Tibial artery (tissue), 4 donors: ENCODE results near the gene ERC1.

Source experiments
- DNase-seq, 2 donors: peaks; one replicate each; pipeline ENCODE4 v3.0.0-alpha.2; 2019
- H3K27ac ChIP-seq, 2 donors: fragments of 200-600 bp; sonication (generic) in 1 of 2; 1 replicate in 1 of 2; 2 replicates in 1 of 2; pipeline ENCODE4 v1.5.1; 2018 to 2019; ENCODE audit warnings: mild to moderate bottlenecking in 1 of 2
- H3K27me3 ChIP-seq, 2 donors: fragments of 200-600 bp; sonication (generic) in 1 of 2; one replicate each; pipeline versions ENCODE4 v1.5.1 to v1.6.0; 2016 to 2019
- H3K36me3 ChIP-seq, 3 donors: fragments of 200-600 bp; sonication (generic) in 2 of 3; one replicate each; pipeline ENCODE4 v1.5.1; 2016 to 2019; ENCODE audit warnings: mild to moderate bottlenecking in 2 of 3
- H3K4me1 ChIP-seq, 4 donors: fragments of 200-600 bp; sonication (generic) in 2 of 4; 1 replicate in 3 of 4; 2 replicates in 1 of 4; pipeline ENCODE4 v1.5.1; 2016 to 2019
- H3K4me3 ChIP-seq, 2 donors: fragments of 200-600 bp; sonication (generic) in 1 of 2; 1 replicate in 1 of 2; 2 replicates in 1 of 2; pipeline ENCODE4 v1.5.1; 2018 to 2019; ENCODE audit warnings: mild to moderate bottlenecking in 2 of 2
- H3K9me3 ChIP-seq, 3 donors: fragments of 200-600 bp; sonication (generic) in 1 of 3; one replicate each; pipeline ENCODE4 v1.5.1; 2016 to 2019
- intact Hi-C: fragments of 100-400 bp; cut with DNase I; formaldehyde crosslinking; loops from one replicate; pipeline ENCODE4 v1.15.0; 2023; ENCODE audit warnings: low total_unique reads
- TF ChIP-seq, protein P1 (sequence below), 2 experiments: fragments of 200-600 bp in 1 of 2; fragments of 450-650 bp in 1 of 2; IDR thresholded peaks; one replicate each; pipeline ENCODE4 v1.5.1; 2017 to 2019; ENCODE audit warnings: antibody characterized with exemption in 2 of 2, mild to moderate bottlenecking in 1 of 2, moderate library complexity in 1 of 2

Gene ERC1

DNA sequence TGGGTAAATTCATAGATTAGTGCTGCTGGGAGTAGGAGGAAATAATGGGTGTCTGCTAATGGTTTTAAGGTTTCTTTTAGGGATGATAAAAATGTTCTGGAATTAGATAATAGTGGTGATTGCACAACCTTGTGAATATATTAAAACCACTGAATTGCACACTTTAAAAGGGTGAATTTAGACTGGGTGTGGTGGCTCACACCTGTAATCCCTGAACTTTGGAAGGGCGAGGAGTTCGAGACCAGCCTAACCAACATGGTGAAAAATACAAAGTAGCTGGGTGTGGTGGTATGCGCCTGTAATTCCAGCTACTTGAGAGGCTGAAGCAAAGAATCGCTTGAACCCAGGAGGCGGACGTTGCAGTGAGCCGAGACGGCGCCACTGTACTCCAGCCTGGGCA lies 42.8 kb upstream of the ERC1 start:
- H3K4me1 ChIP-seq, result peaks cover 0 to 27% (median 9%) of the 10 kb centered on the region in 4 donors
- intact Hi-C loops, result loop anchor here (5.0 kb wide), 1 partner anchor 381 kb away; no protein-coding TSS in a partner anchor
- H3K27ac ChIP-seq, result peak overlapping the region; percentile 85 to 90
- peaks cover 0 to 6% (median 6%) of the 10 kb centered on the region in 3 donors for H3K36me3 ChIP-seq
- TF ChIP-seq, protein P1, sequence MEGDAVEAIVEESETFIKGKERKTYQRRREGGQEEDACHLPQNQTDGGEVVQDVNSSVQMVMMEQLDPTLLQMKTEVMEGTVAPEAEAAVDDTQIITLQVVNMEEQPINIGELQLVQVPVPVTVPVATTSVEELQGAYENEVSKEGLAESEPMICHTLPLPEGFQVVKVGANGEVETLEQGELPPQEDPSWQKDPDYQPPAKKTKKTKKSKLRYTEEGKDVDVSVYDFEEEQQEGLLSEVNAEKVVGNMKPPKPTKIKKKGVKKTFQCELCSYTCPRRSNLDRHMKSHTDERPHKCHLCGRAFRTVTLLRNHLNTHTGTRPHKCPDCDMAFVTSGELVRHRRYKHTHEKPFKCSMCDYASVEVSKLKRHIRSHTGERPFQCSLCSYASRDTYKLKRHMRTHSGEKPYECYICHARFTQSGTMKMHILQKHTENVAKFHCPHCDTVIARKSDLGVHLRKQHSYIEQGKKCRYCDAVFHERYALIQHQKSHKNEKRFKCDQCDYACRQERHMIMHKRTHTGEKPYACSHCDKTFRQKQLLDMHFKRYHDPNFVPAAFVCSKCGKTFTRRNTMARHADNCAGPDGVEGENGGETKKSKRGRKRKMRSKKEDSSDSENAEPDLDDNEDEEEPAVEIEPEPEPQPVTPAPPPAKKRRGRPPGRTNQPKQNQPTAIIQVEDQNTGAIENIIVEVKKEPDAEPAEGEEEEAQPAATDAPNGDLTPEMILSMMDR (IDR thresholded peaks at IDR 0.05), result no peak
- H3K4me3 ChIP-seq, result peak overlapping the region; percentile 84
- no peaks in the 10 kb centered on the region for H3K27me3 ChIP-seq
- H3K9me3 ChIP-seq, result no peaks in the 10 kb centered on the region
- DNase-seq, result no peak

DNA sequence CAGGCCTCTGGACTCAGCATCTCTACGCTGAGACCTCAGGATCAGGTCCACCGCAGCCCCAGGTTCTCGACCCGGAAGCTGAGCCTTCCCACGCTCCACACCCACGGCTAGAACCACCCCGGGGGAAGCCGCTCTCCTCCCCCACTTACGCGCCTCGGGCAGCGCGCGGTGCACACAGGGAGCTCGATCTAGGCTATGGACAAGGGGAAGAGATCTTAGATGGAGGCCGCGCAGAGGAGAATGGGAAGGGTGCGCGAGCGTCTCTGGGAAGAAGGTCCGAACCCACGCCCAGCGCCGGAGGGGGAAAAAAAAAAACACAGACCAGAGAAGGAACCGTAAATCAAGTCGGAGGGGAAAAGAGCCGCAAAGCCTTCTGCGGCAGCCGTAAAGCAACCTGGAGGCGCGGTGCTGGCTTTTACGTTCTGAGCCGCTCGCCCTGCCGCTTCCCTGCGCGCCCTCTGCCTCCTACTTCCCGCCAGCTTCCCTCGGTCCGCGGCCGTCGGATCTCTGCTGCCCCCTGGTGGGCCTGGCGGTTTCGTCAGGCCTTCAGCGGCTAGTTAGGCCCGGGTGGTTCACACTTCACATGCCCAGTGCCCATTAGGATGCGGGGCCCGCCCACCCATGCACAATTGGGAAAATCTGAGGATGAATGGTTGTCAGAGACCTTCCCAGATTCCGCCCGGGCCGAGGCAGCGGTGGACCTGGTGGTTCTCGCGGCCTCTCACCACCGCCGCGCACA lies 41.4 kb upstream of the ERC1 start, which contains the start of gene RAD52:
RAD52 (minus strand) TSS at position 242 of the 739 bp plus-strand sequence. CDS start 16,636 bp downstream, outside the sequence.
- no peaks in the 10 kb centered on the region for H3K36me3 ChIP-seq
- TF ChIP-seq, protein P1 (IDR thresholded peaks at IDR 0.05), result peak; percentile 96 to 99
- peak within 1 kb of the TSS; percentile 85 to 90 for H3K27ac ChIP-seq
- H3K27me3 ChIP-seq, result no peaks in the 10 kb centered on the region
- peaks cover 0 to 27% (median 9%) of the 10 kb centered on the region in 4 donors for H3K4me1 ChIP-seq
- peak; percentile 96 to 99 for DNase-seq
- intact Hi-C loops, result loop anchor here (5.0 to 10.0 kb wide), 3 partner anchors 125 to 382 kb away; no protein-coding TSS in a partner anchor
- no peaks in the 10 kb centered on the region for H3K9me3 ChIP-seq
- peak within 1 kb of the TSS; percentile 84 for H3K4me3 ChIP-seq

DNA sequence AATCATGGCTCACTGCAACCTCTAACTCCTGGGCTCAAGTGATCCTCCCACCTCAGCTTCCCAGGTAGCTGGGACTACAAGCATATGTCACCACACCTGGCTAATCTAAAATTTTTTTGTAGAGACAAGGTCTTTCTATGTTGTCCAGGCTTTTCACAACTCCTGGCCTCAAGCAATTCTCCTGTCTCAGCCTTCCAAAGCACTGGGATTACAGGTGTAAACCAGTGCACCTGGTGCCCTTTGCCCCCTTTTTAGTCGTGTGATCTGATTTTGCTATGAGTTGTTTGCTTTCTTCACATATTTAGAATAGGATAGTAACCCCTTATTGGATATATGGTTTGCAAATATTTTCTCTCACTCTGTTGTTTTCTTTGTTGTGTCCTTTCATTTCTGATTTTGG lies 39.8 kb upstream of the ERC1 start:
- Histone ChIP-seq H3K27me3 (no peaks in the 10 kb centered on the region), H3K4me1 (peaks cover 0 to 27% (median 9%) of the 10 kb centered on the region in 4 donors), H3K4me3 (no peak overlapping the region), H3K36me3 (no peaks in the 10 kb centered on the region), H3K27ac (no peak overlapping the region), H3K9me3 (no peaks in the 10 kb centered on the region)
- TF ChIP-seq, protein P1 (IDR thresholded peaks at IDR 0.05), result no peak
- intact Hi-C loops, result loop anchor here (5.0 to 10.0 kb wide), 2 partner anchors 126 to 141 kb away; no protein-coding TSS in a partner anchor
- no peak for DNase-seq

DNA sequence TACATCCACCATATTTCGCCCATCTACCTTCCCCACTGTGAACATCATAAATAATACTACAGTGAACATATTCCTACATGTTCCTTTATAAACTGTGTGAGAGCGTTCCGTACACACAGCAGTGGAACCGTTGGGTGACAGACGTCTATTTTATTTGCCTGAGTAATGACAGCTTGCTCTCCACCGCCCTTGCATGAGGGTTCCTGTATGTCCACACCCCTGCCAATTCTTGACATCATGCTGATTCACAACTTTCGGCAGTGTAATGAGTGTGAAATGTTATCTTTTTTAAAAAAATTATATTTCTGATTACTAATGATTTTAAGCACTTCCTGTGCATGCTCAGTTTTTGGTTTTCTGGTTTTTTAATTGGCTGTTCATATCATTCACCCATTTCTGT lies 37.2 kb upstream of the ERC1 start:
- no peaks in the 10 kb centered on the region for H3K9me3 ChIP-seq
- no peak overlapping the region for H3K27ac ChIP-seq
- TF ChIP-seq, protein P1 (IDR thresholded peaks at IDR 0.05), result no peak
- intact Hi-C loops, result loop anchor here (5.0 to 10.0 kb wide), 2 partner anchors 129 to 139 kb away; no protein-coding TSS in a partner anchor
- DNase-seq, result no peak
- H3K27me3 ChIP-seq, result no peaks in the 10 kb centered on the region
- H3K36me3 ChIP-seq, result no peaks in the 10 kb centered on the region
- no peak overlapping the region for H3K4me3 ChIP-seq
- peaks cover 0 to 9% (median 3%) of the 10 kb centered on the region in 4 donors for H3K4me1 ChIP-seq

DNA sequence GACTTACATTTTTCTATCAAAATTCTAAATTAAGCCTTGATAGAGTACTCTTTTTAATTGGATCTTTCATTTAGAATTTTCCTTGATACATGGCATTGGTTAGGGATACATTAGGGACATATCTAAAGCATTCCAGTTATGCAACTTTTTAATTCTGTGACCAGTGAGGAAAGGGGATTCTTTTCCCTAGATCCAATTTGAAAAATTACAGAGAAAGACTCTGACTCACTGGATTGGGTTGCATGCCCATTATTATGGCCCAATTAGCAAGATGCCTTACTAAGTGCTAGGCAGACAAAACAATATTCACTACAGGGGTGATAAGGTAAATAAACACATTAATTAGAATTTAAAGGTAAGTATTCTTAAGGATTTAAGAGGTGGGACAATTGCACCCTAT lies 36.3 kb upstream of the ERC1 start:
- Histone ChIP-seq H3K36me3 (no peaks in the 10 kb centered on the region), H3K27ac (no peak overlapping the region), H3K4me3 (no peak overlapping the region), H3K9me3 (no peaks in the 10 kb centered on the region), H3K4me1 (peaks cover 0 to 7% (median 3%) of the 10 kb centered on the region in 4 donors), H3K27me3 (no peaks in the 10 kb centered on the region)
- TF ChIP-seq, protein P1 (IDR thresholded peaks at IDR 0.05), result no peak
- no peak for DNase-seq
- intact Hi-C loops, result loop anchor here (5.0 to 10.0 kb wide), 2 partner anchors 130 to 138 kb away; no protein-coding TSS in a partner anchor
